HG03095 (cell line): ENCODE results near the gene ZNF358.

ENCODE experiments used
- ATAC-seq: cut with Tn5 transposase; IDR thresholded peaks from one replicate; pipeline ENCODE4 v1.9.1; 2021; ENCODE audit warnings: moderate library complexity; ENCODE audit not compliant: unreplicated experiment

ZNF358 gene

DNA sequence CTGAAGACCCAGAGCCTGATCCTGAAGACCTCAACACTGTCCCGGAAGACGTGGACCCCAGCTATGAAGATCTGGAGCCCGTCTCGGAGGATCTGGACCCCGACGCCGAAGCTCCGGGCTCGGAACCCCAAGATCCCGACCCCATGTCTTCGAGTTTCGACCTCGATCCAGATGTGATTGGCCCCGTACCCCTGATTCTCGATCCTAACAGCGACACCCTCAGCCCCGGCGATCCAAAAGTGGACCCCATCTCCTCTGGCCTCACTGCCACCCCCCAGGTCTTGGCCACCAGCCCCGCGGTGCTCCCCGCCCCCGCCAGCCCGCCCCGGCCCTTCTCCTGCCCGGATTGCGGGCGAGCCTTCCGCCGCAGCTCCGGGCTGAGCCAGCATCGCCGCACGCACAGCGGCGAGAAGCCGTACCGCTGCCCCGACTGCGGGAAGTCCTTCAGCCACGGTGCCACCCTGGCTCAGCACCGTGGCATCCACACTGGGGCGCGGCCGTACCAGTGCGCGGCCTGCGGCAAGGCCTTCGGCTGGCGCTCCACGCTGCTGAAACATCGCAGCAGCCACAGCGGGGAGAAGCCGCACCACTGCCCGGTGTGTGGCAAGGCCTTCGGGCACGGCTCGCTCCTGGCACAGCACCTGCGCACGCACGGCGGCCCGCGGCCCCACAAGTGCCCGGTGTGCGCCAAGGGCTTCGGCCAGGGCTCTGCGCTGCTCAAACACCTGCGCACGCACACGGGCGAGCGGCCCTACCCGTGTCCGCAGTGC, 3.6 kb downstream of the ZNF358 start:
- ATAC-seq = no peak

DNA sequence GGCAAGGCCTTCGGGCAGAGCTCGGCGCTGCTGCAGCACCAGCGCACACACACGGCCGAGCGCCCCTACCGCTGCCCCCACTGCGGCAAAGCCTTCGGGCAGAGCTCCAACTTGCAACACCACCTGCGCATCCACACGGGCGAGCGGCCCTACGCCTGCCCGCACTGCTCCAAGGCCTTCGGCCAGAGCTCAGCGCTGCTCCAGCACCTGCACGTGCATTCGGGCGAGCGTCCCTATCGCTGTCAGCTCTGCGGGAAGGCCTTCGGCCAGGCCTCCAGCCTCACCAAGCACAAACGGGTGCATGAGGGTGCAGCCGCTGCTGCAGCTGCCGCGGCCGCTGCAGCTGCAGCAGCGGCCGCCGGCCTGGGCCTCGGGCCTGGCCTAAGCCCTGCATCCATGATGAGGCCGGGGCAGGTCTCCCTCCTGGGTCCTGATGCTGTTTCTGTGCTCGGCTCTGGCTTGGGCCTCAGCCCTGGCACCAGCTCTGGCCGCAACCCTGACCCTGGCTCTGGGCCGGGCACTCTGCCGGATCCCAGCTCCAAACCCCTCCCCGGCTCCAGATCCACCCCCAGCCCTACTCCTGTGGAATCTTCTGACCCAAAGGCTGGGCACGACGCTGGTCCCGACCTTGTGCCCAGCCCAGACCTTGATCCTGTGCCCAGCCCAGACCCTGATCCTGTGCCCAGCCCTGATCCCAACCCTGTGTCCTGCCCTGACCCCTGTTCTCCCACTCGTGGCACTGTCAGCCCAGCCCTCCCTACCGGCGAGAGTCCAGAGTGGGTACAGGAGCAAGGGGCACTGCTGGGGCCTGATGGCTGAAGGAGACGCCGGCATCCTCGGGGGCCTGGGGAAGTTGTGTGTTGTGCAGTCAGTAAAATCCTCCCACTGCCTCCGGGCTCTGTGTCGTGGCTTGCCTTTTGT, 4.5 kb downstream of the ZNF358 start:
- no peak for ATAC-seq

DNA sequence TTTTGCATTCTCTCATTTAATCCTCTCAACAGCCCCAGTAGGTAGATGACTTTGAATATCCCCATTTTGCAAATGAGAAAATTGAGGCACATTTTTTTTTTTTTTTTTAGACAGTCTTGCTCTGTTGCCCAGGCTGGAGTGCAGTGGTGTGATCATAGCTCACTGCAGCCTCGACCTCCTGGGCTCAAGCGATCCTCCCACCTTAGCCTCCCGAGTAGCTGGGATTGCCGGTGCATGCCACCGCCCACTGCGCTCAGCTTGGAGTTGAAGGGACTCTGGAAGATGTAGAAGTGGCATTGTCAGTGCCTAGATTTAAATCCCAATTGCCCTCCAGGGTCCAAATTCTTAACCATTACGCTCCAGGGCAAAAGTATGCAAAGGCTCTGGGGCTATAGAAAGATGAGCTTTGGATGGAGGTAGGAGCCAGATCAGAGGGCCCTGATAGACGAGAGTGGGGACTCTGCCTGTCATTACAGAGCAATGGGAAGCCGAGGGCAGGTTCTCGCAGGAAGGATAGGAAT, 5.7 kb downstream of the ZNF358 start:
- no peak for ATAC-seq

DNA sequence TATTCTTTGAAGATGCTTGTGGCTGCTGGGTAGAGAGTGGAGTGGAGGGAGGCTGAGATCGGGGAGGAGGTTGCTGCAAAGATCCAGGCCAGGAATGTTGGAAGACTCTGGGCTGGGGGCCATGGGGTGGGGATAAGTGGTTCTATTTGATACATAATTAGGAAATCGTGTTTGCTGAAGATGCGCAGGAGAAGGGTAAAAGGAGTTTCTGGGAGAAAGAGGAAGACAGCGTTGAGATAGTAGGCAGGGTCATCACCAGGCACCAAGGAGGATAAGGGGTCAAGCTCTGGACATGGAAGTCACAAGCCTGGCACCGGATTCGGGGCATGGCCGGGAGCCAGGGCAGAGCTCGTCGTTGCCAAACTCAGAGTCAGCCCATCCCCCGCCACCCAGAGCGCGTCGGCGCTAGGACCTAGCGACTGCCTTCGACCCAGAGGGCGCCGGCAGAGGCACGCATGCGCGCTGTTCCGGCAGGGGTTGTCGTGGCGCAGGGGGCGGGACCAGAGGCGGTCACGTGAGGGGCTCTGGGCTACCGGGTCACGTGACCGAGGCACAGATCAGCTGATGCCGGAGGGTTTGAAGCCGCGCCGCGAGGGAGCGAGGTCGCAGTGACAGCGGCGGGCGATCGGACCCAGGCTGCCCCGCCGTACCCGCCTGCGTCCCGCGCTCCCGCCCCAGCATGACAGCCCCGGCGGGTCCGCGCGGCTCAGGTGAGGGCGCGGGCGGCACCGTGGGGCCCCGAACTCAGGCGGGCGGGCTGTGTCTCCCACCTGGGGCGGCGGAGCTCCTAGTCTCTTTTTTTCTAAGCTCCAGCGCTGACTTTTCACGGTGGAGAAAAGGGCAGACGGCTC, 6.4 kb downstream of the ZNF358 start, which contains the start of gene MCOLN1:
MCOLN1 (plus strand) TSS at position 553 of the 851 bp plus-strand sequence; CDS start at position 680, 127 bp downstream.
- ATAC-seq = peak; percentile 57

DNA sequence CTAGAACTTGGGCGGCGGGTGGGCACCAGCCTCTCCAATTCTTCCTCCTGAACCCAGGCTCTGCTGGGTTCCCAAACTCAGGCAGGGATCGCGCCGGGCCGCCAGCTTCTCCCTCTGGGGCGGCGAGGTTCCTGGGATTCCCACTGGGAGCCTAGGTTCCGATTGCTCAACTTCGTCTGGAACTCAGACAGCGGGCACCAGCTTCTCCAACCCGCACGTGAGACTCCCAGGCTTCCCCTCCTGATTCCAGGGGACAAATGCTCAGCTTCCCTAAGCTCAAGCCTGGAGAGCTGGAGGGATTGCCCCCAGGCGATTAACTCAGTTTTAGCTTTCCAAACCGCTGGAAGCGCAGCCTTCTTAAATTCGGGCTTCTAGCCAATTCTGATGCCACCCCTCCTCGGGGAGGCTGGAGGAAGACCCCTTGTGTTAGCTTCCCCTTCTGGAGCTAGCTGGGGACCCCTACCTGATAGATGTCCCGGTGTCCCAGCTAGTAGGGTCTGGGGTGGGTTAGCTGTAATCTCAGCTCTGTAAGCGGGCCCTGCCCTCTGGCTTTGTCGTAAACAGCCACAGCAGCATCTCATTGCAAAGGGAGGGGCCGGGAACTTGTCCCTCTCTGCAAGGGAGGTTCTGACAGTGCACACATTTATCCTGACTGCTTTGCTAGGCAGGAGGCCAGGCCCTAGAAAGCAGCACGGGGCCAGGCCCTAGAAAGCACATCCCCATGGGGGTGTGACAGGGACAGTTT, 7.2 kb downstream of the ZNF358 start:
- no peak for ATAC-seq

DNA sequence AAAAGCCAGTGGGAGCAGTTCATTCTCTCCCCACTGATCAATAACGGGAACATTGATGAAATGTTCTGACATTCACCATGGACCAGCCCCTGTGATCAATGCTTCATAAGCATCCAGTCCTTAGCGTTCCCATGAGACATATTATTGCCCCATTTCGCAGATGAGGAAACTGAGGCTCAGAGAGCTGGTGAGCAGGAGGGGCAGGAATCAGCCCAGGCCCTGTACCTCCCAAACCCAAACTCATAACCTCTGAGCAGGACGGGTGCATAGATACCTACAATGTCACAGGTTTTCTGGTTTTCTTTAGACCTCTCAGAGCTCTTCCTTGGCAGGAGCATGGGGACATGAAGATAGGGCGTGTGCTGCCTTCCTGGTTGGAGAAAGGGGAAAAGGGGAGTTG, 8.6 kb downstream of the ZNF358 start:
- no peak for ATAC-seq

DNA sequence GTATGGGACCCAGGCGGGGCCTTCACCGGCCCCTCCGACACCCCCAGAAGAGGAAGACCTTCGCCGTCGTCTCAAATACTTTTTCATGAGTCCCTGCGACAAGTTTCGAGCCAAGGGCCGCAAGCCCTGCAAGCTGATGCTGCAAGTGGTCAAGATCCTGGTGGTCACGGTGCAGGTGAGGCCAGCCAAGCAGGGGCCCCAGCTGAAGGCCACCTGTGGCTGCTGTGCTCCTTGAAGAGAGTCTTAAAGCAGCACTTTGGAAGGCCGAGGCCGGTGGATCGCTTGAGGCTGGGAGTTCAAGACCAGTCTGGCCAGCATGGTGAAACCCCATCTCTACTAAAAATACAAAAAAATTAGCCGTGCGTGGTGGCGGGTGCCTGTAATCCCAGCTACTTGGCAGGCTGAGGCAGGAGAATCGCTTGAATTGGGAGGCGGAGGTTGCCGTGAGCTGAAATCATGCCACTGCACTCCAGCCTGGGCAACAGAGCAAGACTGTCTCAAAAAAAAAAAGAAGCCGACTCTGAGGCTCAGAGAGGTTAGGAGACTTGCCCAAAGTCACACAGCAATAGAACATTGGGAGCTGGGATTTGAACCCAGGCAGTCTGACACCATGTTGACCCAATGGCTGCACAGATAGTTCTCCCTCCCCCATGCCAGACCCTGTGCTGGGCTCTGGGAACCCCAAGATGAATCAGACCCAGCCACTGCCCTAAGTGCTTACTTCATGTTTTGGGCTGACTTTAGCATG, 9.3 kb downstream of the ZNF358 start:
- ATAC-seq = no peak

DNA sequence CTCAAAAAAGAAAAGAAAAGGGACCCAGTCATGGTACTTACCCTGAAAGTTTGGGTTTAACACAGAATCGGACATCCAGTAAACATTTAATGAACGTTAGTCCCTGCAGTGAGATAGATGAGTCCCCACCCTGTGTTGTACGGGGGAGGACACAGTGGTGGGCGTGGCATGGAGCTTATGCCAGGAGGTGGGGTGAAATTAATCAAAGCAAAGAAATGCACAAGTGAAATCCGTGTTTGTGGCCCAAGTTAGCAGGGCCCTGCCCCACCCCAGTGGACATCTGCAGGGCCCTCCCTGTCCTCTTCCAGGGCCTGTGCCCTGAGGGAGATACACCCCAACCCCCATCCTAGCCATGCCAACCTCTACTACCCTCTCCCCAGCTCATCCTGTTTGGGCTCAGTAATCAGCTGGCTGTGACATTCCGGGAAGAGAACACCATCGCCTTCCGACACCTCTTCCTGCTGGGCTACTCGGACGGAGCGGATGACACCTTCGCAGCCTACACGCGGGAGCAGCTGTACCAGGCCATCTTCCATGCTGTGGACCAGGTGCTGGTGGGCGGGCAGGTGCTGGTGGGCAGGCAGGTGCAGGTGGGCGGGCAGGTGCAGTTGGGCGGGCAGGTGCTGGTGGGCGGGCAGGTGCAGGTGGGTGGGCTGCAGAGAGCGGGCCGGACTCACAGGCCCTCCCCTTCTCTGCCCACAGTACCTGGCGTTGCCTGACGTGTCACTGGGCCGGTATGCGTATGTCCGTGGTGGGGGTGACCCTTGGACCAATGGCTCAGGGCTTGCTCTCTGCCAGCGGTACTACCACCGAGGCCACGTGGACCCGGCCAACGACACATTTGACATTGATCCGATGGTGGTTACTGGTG, 10.4 kb downstream of the ZNF358 start:
- no peak for ATAC-seq

DNA sequence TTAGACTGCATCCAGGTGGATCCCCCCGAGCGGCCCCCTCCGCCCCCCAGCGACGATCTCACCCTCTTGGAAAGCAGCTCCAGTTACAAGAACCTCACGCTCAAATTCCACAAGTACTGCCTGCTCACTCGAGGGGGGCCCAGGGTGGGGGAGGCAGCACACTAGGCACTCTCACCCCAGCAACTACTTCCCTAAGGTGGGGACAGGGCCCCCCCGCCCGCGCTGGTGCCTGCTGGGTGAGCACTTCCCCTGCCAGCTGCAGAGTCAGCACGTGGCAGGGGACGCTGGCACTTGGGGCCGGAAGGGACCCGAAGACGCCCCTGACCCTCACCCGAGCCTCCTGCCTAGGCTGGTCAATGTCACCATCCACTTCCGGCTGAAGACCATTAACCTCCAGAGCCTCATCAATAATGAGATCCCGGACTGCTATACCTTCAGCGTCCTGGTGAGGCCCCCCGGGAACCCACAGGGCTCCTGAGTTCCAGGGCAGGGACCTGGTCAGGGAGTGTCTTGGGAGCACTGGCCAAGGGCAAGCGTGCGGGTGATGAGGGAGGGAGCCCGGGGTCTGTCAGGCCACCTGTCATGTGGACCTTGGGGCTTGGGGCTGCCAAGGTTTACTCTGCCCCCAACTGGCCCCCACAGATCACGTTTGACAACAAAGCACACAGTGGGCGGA, 11.8 kb downstream of the ZNF358 start:
- no peak for ATAC-seq

DNA sequence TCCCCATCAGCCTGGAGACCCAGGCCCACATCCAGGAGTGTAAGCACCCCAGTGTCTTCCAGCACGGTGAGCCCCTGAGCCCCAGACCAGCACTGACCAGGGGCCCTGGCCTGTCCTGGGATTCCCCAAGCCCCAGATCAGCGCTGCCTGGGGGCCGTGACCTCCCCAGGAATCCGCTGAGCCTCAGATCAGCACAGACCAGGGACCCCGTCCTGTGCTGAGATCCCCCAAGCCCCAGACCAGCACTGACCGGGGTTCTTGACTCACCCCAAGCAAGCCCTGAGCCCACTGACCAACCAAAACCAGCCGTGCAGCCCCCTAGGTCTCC, 12.3 kb downstream of the ZNF358 start:
- ATAC-seq = no peak

DNA sequence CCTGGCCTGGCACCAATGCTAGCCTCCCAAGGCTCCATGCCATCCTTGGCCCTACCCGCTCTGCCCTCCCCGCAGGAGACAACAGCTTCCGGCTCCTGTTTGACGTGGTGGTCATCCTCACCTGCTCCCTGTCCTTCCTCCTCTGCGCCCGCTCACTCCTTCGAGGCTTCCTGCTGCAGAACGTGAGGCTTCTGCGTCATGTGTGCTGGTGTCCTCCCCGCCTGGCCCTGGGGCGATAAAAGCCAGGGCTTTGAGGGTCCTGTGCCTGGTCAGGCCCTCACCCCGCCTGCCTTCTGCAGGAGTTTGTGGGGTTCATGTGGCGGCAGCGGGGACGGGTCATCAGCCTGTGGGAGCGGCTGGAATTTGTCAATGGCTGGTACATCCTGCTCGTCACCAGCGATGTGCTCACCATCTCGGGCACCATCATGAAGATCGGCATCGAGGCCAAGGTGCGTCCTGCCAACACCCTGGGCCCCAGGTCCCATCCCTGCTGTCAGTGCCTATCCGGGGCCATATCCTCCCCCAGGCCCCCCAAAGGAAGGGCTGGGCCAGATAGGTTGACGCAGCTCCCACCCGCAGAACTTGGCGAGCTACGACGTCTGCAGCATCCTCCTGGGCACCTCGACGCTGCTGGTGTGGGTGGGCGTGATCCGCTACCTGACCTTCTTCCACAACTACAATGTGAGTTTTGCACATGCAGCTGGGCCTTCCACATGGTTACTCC, 12.8 kb downstream of the ZNF358 start:
- ATAC-seq = no peak

DNA sequence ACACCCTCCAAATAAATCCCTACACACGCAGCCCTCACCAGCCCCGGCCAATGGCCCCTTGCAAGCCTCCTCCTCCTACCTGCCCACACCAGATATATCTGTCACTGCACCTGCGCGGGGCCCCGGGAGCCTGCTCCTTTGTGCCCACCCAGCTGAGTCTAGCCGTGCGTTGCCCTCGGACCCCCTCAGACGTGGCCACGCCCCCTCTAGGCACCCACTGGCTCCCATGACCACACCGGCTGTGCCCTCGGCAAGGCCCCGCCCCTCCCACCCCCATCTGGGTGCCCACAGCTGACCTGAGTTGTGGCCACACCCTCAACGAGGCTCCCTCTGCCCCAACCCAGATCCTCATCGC, 13.3 kb downstream of the ZNF358 start:
- no peak for ATAC-seq

DNA sequence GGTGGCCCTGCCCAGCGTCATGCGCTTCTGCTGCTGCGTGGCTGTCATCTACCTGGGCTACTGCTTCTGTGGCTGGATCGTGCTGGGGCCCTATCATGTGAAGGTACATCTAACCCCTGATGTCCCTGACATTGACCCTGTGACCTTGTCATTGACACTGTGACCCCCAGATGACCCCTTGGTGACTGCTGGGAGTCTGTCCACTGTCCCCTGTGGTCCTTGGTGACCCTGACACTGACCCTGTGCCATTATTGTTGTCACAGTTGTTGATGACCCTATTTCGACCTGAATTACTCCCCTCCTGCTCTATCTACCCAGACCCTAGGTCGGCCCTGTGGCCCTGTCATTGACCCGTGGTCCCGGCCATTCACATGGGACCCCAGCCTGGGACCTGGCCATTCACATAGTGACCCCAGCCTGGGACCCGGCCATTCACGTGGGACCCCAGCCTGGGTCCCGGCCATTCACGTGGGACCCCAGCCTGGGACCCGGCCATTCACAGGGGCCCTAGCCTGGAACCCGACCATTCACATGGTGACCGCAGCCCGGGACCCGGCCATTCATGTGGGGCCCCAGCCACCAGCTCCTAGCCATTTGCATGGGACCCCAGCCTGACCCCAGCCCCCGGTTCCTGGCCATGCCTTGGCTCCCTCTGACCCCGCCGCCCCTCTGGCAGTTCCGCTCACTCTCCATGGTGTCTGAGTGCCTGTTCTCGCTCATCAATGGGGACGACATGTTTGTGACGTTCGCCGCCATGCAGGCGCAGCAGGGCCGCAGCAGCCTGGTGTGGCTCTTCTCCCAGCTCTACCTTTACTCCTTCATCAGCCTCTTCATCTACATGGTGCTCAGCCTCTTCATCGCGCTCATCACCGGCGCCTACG, 13.9 kb downstream of the ZNF358 start:
- ATAC-seq = no peak

DNA sequence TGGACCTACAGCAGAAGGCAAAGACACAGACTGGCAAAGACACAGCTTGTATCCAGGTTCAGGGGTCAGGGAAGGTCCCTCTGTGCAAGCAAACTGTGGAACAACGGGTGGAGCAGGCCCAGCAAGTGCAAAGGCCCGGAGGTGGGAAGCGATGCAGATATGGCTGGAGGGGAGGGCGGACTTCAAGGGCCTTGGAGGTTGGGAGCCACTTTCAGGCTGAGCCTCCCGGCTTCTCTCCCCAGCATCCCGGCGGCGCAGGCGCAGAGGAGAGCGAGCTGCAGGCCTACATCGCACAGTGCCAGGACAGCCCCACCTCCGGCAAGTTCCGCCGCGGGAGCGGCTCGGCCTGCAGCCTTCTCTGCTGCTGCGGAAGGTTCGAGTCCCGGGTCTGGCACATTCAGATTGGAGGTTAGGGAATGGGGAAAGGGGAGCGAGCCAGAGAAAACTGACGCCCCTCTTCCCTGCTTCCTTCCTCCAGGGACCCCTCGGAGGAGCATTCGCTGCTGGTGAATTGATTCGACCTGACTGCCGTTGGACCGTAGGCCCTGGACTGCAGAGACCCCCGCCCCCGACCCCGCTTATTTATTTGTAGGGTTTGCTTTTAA, 17.5 kb downstream of the ZNF358 start:
- ATAC-seq = no peak

DNA sequence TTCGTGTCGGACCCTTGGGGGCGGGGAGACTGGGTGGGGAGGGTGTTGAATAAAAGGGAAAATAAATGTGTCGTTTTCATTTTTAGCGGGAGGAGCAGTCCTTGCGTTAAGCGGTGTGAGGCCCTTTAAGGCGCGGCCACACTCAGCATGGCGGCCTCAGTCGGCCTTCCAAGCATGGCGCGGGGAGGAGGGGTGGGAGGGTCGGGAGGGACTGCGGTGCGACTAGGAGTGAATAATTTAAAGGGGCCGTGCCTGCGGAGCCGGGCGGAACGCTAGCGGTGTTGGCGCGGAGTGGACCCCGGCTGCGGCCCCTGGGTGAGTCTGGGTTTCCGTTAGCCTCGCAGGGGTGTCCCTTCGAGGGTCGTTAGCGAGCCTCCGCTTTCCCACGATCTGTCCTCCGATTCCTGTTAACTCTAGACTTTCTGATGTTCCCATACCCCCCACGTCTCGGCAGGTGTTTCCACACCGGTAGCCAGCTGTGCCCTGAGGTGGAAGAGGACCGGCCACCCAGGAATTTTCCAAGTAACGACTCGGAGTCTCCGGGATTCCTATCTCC, 18.1 kb downstream of the ZNF358 start:
- no peak for ATAC-seq

DNA sequence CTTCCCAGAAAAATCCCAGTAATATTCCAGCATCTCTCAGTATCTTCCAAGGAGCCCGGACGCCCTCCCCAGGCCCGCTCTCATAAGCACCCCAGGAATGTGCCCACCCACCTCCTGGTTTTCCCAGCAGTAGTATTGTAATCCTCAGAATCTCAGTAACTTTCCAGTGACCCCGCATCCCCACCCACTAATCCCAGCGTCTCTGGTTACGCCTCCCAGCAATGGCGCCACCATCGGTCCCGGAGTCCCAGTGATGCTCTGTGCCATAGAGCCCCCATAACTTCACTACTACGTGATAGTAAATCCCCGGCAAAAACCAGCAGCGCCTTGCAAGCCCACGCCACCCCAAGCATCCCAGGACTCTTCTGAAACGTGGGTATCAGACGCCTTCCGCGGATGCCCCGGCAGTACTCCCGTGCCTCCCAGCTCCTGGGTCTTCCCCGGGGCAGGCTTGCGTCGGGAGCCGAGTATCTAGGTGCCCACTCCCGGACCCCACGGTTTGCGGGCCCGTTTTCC, 18.7 kb downstream of the ZNF358 start:
- ATAC-seq = no peak
